ENCODE data around the gene SHFL. TPM values are rescaled to one million over a fixed set of nuclear protein-coding genes. Genes with fewer than 3 reads are reported as not detected.
A peak's percentile ranks its signal among the peaks of the same experiment; 100 is the strongest.

SHFL gene
- total and polyA plus RNA-seq, 2 of the 4 experiments (the other 2 are of a cell fraction), result 9.0 to 32.1 TPM

- TF ChIP-seq USF2 (IDR thresholded peaks at IDR 0.05; ENCODE audit: low read depth, low read length), result no peak
Measured at GRCh38 chr19:10135551-10136334, 49.6 kb downstream of the SHFL start (continued).

- no peak overlapping the region for H2BK5ac ChIP-seq (ENCODE audit: low read depth, low read length, poor library complexity, severe bottlenecking)
- H3K36me3 ChIP-seq (ENCODE audit: control insufficient read depth, insufficient read depth, low read length), result peaks cover 77% of the 10 kb centered on the region
- no peak overlapping the region for H2AFZ ChIP-seq (replicated peaks; ENCODE audit: low read length, poor library complexity)
- H2BK15ac ChIP-seq (ENCODE audit: low read depth, low read length), result no peak overlapping the region
- POLR2A ChIA-PET (ENCODE audit: unreplicated experiment), result no interaction called here
- H3K9me3 ChIP-seq (ENCODE audit: control insufficient read depth, insufficient read depth, low read length), result no peaks in the 10 kb centered on the region
- H3K4me3 ChIP-seq (ENCODE audit: insufficient read depth, low read depth, low read length), result no peak overlapping the region
- peaks cover 6% of the 10 kb centered on the region in 2 experiments; a peak in 3 of 4 replicates for H3K79me1 ChIP-seq (ENCODE audit: low read depth in 1 of 2, low read length in 2 of 2)
- H3K4me1 ChIP-seq (ENCODE audit: control insufficient read depth, insufficient read depth, low read length), result peaks cover 1% of the 10 kb centered on the region; the same call in 1 of the 2 replicates
- 89% methylated on average over 3 of the region's 14 CpGs; no CpG with 5 or more reads in 1 of the 2 experiments for WGBS, 2 experiments (ENCODE audit: extremely low coverage in 2 of 2, insufficient read length in 1 of 2)
- no peak overlapping the region for H2BK20ac ChIP-seq (ENCODE audit: low read depth, low read length)
- H4K20me1 ChIP-seq (ENCODE audit: insufficient read depth, low read length), result no peaks in the 10 kb centered on the region; the same call in 1 of the 2 replicates
- no peak overlapping the region for H3K4me2 ChIP-seq (ENCODE audit: low read depth, low read length)
- BruUV-seq (replicated peaks), result no TSS peak
- no peak overlapping the region for H3K27ac ChIP-seq (ENCODE audit: insufficient read depth, low read length)
- H2AK5ac ChIP-seq (ENCODE audit: low read depth, low read length), result no peak overlapping the region
- H4K5ac ChIP-seq (ENCODE audit: low read depth, low read length), result no peak overlapping the region
- peaks cover 3% of the 10 kb centered on the region for H3K9me1 ChIP-seq (ENCODE audit: insufficient read depth, low read length)
- H3K56ac ChIP-seq (ENCODE audit: extremely low read depth, insufficient read depth, low read length), result no peak overlapping the region
- no peak overlapping the region for H4K91ac ChIP-seq (ENCODE audit: insufficient read depth, low read depth, low read length)
- no peak overlapping the region for H3K18ac ChIP-seq (ENCODE audit: low read depth, low read length)
- no peaks in the 10 kb centered on the region for H3K27me3 ChIP-seq (ENCODE audit: control insufficient read depth, insufficient read depth, low read length)
- peak overlapping the region; percentile 52 for H2AK9ac ChIP-seq (replicated peaks; ENCODE audit: low read depth, low read length, poor library complexity)
- H3K4ac ChIP-seq (ENCODE audit: low read depth, low read length), result no peak overlapping the region
- CTCF ChIA-PET, result no interaction called here
- dilution Hi-C loops (cut with HindIII; ENCODE audit: low sequenced_read_pairs, unreplicated experiment) (no loop called here), in situ Hi-C loops (cut with MboI; ENCODE audit: low sequenced_read_pairs) (no loop called here), intact Hi-C loops (cut with micrococcal nuclease) (no loop called here)
- H2BK120ac ChIP-seq (ENCODE audit: low read depth, low read length), result no peak overlapping the region
- ATAC-seq (ENCODE audit: low read depth) (no peak), DNase-seq (no peak)
- no peak overlapping the region for H3K9ac ChIP-seq (ENCODE audit: low read depth, low read length)
- H4K8ac ChIP-seq (ENCODE audit: low read depth in 2 of 2, low read length in 2 of 2), result no peak overlapping the region
- no peak overlapping the region for H3K23ac ChIP-seq (ENCODE audit: low read depth, low read length)
- no peak overlapping the region for H3K14ac ChIP-seq (replicated peaks; ENCODE audit: low read depth, low read length)
- TF ChIP-seq USF2 (IDR thresholded peaks at IDR 0.05; ENCODE audit: low read depth, low read length) (no peak), CEBPB (IDR thresholded peaks at IDR 0.05; ENCODE audit: low read depth, low read length) (no peak), MAFK (IDR thresholded peaks at IDR 0.05; ENCODE audit: low read depth, low read length) (no peak), ELK1 (IDR thresholded peaks at IDR 0.05; ENCODE audit: borderline replicate concordance, low read depth, low read length) (no peak), NFE2L2 (IDR thresholded peaks at IDR 0.05; ENCODE audit: low read depth, low read length) (no peak), MAZ (IDR thresholded peaks at IDR 0.05; ENCODE audit: borderline replicate concordance, low read depth, low read length) (no peak), MXI1 (IDR thresholded peaks at IDR 0.05; ENCODE audit: borderline replicate concordance, low read depth, low read length) (no peak), POLR2A (IDR thresholded peaks at IDR 0.05; ENCODE audit: low read depth, low read length) (no peak), CTCF (conservative IDR thresholded peaks at IDR 0.05; ENCODE audit: low read depth, low read length) (no peak), RCOR1 (IDR thresholded peaks at IDR 0.05; ENCODE audit: insufficient replicate concordance, low read length) (no peak), FOS (IDR thresholded peaks at IDR 0.05; ENCODE audit: low read depth, low read length) (no peak)
Measured at GRCh38 chr19:10136936-10137335, 50.8 kb downstream of the SHFL start.

Measured in IMR-90 (cell line).